Fibroblast of lung (primary cell): ENCODE measurements around the gene UACA. TPM values are rescaled to one million over a fixed set of nuclear protein-coding genes. Genes with fewer than 3 reads are reported as not detected.

ENCODE experiments used
- DNase-seq, 2 donors: peaks; one replicate each; pipeline versions ENCODE4 v3.0.0 to v3.0.0-alpha.2; 2010; ENCODE audit warnings: low read depth in 2 of 2
- H2AFZ ChIP-seq: 2 replicates; pipeline ENCODE4 v1.5.1; 2012; ENCODE audit warnings: low read length, control low read depth, inconsistent platforms
- H3K27ac ChIP-seq: 2 replicates; pipeline ENCODE4 v1.5.1; 2011; ENCODE audit warnings: low read length, control low read depth; ENCODE audit not compliant: insufficient read depth
- H3K27me3 ChIP-seq: 2 replicates; pipeline ENCODE4 v1.5.1; 2011; ENCODE audit warnings: mild to moderate bottlenecking, low read length; ENCODE audit not compliant: control insufficient read depth, insufficient read depth
- H3K36me3 ChIP-seq: 2 replicates; pipeline ENCODE4 v1.5.1; 2011; ENCODE audit warnings: low read length; ENCODE audit not compliant: control insufficient read depth, insufficient read depth
- H3K4me1 ChIP-seq: 2 replicates; pipeline ENCODE4 v1.5.1; 2011; ENCODE audit warnings: low read length; ENCODE audit not compliant: control insufficient read depth, insufficient read depth; ENCODE audit errors: extremely low read depth
- H3K4me2 ChIP-seq: 2 replicates; pipeline ENCODE4 v1.5.1; 2011; ENCODE audit warnings: low read length, control low read depth; ENCODE audit not compliant: insufficient read depth; ENCODE audit errors: extremely low read depth
- H3K4me3 ChIP-seq, 4 experiments: fragments of 200-600 bp in 1 of 4; sonication (generic) in 1 of 4; replicated peaks in 1 of 4; 2 replicates each; pipeline ENCODE4 v1.5.1; 2011 to 2016; ENCODE audit warnings: low read length in 4 of 4, low read depth in 3 of 4, mild to moderate bottlenecking in 3 of 4, control low read depth in 2 of 4, inconsistent platforms in 1 of 4, mixed read lengths in 1 of 4; ENCODE audit not compliant: insufficient read depth in 1 of 4; ENCODE audit errors: control extremely low read depth in 1 of 4
- H3K79me2 ChIP-seq: 2 replicates; pipeline ENCODE4 v1.5.1; 2012; ENCODE audit warnings: mild to moderate bottlenecking, low read length, inconsistent platforms; ENCODE audit not compliant: control insufficient read depth, insufficient read depth
- H3K9ac ChIP-seq: 2 replicates; pipeline ENCODE4 v1.5.1; 2011; ENCODE audit warnings: mild to moderate bottlenecking, low read length, control low read depth; ENCODE audit not compliant: insufficient read depth
- H3K9me3 ChIP-seq: 2 replicates; pipeline ENCODE4 v1.5.1; 2012; ENCODE audit warnings: low read depth, low read length; ENCODE audit not compliant: control insufficient read depth, insufficient read depth
- H4K20me1 ChIP-seq: 2 replicates; pipeline ENCODE4 v1.5.1; 2011; ENCODE audit warnings: low read length; ENCODE audit not compliant: control insufficient read depth, insufficient read depth; ENCODE audit errors: extremely low read depth
- CTCF ChIP-seq, 2 donors: IDR thresholded peaks in 1 of 2; conservative IDR thresholded peaks in 1 of 2; 1 replicate in 1 of 2; 2 replicates in 1 of 2; pipeline ENCODE4 v1.5.1; 2011 to 2012; ENCODE audit warnings: low read length in 2 of 2, control low read depth in 1 of 2, inconsistent platforms in 1 of 2, low read depth in 1 of 2, mild to moderate bottlenecking in 1 of 2
- EZH2 ChIP-seq: IDR thresholded peaks from 2 replicates; pipeline ENCODE4 v1.5.1; 2012; ENCODE audit warnings: low read length, control low read depth, mild to moderate bottlenecking; ENCODE audit errors: missing control alignments
- polyA plus RNA-seq, 2 donors: library from polyadenylated mRNA; depleted of rRNA in 1 of 2; stranded (reverse) in 1 of 2; unstranded in 1 of 2; fragments of >200 nt; gene quantifications; 2 replicates each; pipeline ENCODE4 v1.2.1, GENCODE V29; 2011 to 2012; ENCODE audit warnings: missing spikeins in 1 of 2
- total RNA-seq: library from RNA; depleted of rRNA; stranded (reverse); fragments of >200 nt; gene quantifications from 2 replicates; pipeline ENCODE4 v1.2.1, GENCODE V29; 2014

Gene UACA
- total and polyA plus RNA-seq, 2 donors (not counting 1 experiment from before 2014, with no cell fraction given), result 170 to 187 TPM

GRCh38 chr15:70679919-70680231, 83.5 kb downstream of the UACA start:
- H3K4me1 ChIP-seq, result no peaks in the 10 kb centered on the region
- H4K20me1 ChIP-seq, result no peaks in the 10 kb centered on the region
- H3K79me2 ChIP-seq, result peaks cover 29% of the 10 kb centered on the region
- H2AFZ ChIP-seq, result no peak overlapping the region
- no peak overlapping the region for H3K9ac ChIP-seq
- H3K4me3 ChIP-seq, result no peak overlapping the region
- TF ChIP-seq CTCF (conservative IDR thresholded peaks at IDR 0.05 in 1 of 2, IDR thresholded peaks at IDR 0.05 in 1 of 2; ENCODE audit: low read depth in 1 of 2, low read length in 2 of 2) (no peak), EZH2 (no peak)
- no peak overlapping the region for H3K27ac ChIP-seq
- H3K36me3 ChIP-seq, result peaks cover 3% of the 10 kb centered on the region
- no peak overlapping the region for H3K4me2 ChIP-seq
- DNase-seq, result no peak
- no peaks in the 10 kb centered on the region for H3K9me3 ChIP-seq
- H3K27me3 ChIP-seq, result no peaks in the 10 kb centered on the region

GRCh38 chr15:70672081-70672480, 91.3 kb downstream of the UACA start:
- no peaks in the 10 kb centered on the region for H4K20me1 ChIP-seq
- H3K36me3 ChIP-seq, result peaks cover 19% of the 10 kb centered on the region
- H3K27me3 ChIP-seq, result no peaks in the 10 kb centered on the region
- no peak overlapping the region for H3K4me2 ChIP-seq
- H3K79me2 ChIP-seq, result peaks cover 2% of the 10 kb centered on the region
- peak in 1 of 2 donors; percentile 53 for DNase-seq
- no peak overlapping the region for H3K4me3 ChIP-seq
- TF ChIP-seq CTCF (conservative IDR thresholded peaks at IDR 0.05 in 1 of 2, IDR thresholded peaks at IDR 0.05 in 1 of 2; ENCODE audit: low read depth in 1 of 2, low read length in 2 of 2) (no peak), EZH2 (no peak)
- H3K9me3 ChIP-seq, result no peaks in the 10 kb centered on the region
- peaks cover 7% of the 10 kb centered on the region for H3K4me1 ChIP-seq
- H3K9ac ChIP-seq, result no peak overlapping the region
- no peak overlapping the region for H3K27ac ChIP-seq
- H2AFZ ChIP-seq, result no peak overlapping the region

GRCh38 chr15:70670680-70671079, 92.7 kb downstream of the UACA start:
- H3K9ac ChIP-seq, result no peak overlapping the region
- H3K4me3 ChIP-seq, result no peak overlapping the region
- H3K4me2 ChIP-seq, result peak overlapping the region; percentile 9
- H3K4me1 ChIP-seq, result peaks cover 7% of the 10 kb centered on the region
- H3K9me3 ChIP-seq, result no peaks in the 10 kb centered on the region
- no peak overlapping the region for H2AFZ ChIP-seq
- H3K79me2 ChIP-seq, result peaks cover 8% of the 10 kb centered on the region
- H3K27me3 ChIP-seq, result no peaks in the 10 kb centered on the region
- H4K20me1 ChIP-seq, result no peaks in the 10 kb centered on the region
- H3K27ac ChIP-seq, result no peak overlapping the region
- peaks cover 19% of the 10 kb centered on the region for H3K36me3 ChIP-seq
- DNase-seq, result peak in 1 of 2 donors; percentile 56
- TF ChIP-seq CTCF (conservative IDR thresholded peaks at IDR 0.05 in 1 of 2, IDR thresholded peaks at IDR 0.05 in 1 of 2; ENCODE audit: low read depth in 1 of 2, low read length in 2 of 2), result peak in 1 of 2 donors; percentile 20
- TF ChIP-seq EZH2, result no peak
